ENCODE data around the gene IFFO2. TPM values are rescaled to one million over a fixed set of nuclear protein-coding genes. Genes with fewer than 3 reads are reported as not detected.

IFFO2 gene
- total RNA-seq, 4 donors from 2014 or later = 5.0 to 145 (median 13.6) TPM

DNA sequence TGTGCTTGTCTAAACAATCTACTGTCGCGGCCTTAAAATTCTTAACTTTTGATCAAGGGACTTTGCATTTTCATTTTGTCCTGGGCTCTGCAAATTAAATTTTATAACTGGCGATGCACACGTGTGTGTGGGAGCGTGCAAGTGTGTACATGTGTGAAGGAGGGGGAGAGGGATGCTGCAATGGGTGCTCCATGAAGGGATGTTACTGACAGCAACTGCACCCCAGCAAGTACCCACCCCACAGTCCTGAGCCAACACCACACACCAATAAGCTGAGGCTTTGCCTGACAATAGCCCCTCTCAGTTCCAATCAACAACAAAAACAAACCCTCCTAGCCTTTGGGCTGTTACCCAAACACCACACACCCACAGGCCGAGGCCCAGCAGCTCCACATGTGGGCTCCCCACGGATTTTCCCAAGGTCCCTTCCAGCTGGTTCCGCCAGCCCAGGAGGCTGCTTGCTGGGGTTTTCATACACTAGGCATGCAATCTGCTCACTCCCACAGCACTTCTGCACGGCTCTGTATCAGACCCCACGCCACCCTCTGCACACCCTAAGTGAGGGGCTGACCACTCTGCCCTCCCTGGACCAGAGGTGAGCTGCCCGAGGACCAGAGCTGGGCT lies 32.8 kb upstream of the IFFO2 start:
- no peaks in the 10 kb centered on the region for H3K4me1 ChIP-seq
- no peak overlapping the region for H3K27ac ChIP-seq
- intact Hi-C loops (cut with DNase I; ENCODE audit: low total_unique reads) = no loop called here
- H3K36me3 ChIP-seq = no peaks in the 10 kb centered on the region
- WGBS, 2 donors (ENCODE audit: low coverage in 1 of 2) = 88 to 90% methylated on average over 5 to 11 of the region's 11 CpGs
- no peak for TF ChIP-seq POLR2A (IDR thresholded peaks at IDR 0.05)
- TF ChIP-seq POLR2AphosphoS5 (IDR thresholded peaks at IDR 0.05) = no peak
- TF ChIP-seq EP300 (IDR thresholded peaks at IDR 0.05; ENCODE audit: low read depth) = no peak
- TF ChIP-seq, protein P1, sequence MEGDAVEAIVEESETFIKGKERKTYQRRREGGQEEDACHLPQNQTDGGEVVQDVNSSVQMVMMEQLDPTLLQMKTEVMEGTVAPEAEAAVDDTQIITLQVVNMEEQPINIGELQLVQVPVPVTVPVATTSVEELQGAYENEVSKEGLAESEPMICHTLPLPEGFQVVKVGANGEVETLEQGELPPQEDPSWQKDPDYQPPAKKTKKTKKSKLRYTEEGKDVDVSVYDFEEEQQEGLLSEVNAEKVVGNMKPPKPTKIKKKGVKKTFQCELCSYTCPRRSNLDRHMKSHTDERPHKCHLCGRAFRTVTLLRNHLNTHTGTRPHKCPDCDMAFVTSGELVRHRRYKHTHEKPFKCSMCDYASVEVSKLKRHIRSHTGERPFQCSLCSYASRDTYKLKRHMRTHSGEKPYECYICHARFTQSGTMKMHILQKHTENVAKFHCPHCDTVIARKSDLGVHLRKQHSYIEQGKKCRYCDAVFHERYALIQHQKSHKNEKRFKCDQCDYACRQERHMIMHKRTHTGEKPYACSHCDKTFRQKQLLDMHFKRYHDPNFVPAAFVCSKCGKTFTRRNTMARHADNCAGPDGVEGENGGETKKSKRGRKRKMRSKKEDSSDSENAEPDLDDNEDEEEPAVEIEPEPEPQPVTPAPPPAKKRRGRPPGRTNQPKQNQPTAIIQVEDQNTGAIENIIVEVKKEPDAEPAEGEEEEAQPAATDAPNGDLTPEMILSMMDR (IDR thresholded peaks at IDR 0.05) = no peak
- H3K9me3 ChIP-seq = no peaks in the 10 kb centered on the region
- no peak for DNase-seq
- in situ Hi-C loops (cut with MboI; ENCODE audit: low pct_ligation_motif_present in 1 of 4, low pct_unique_long_range_greater_than_20kb in 1 of 4, low sequenced_read_pairs in 3 of 4) = no loop called here
- no peaks in the 10 kb centered on the region for H3K27me3 ChIP-seq
- H3K4me3 ChIP-seq = no peak overlapping the region

DNA sequence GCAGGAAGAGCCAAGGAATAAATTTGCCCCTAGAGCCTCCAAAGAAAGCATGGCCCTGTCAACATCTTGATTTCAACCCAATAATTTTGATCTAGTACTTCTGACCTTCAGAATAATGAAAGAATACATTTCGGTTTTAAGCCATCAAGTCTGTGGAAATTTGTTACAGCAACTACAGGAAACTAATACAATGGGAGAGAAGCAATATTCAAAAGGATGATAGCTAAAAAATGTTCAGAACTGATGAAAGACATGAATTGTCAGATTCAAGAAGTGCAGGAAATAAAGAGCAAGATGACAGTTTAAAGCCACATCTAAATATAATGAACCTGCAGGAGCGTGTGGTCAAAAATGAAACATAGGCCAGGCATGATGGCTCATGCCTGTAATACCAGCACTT lies 24.8 kb upstream of the IFFO2 start:
- TF ChIP-seq, protein P1 (IDR thresholded peaks at IDR 0.05) = no peak
- TF ChIP-seq POLR2A (IDR thresholded peaks at IDR 0.05) (no peak), EP300 (IDR thresholded peaks at IDR 0.05; ENCODE audit: low read depth) (no peak), POLR2AphosphoS5 (IDR thresholded peaks at IDR 0.05) (no peak)
- in situ Hi-C loops (cut with MboI; ENCODE audit: low pct_ligation_motif_present in 1 of 4, low pct_unique_long_range_greater_than_20kb in 1 of 4, low sequenced_read_pairs in 3 of 4) (no loop called here), intact Hi-C loops (cut with DNase I; ENCODE audit: low total_unique reads) (no loop called here)
- Histone ChIP-seq H3K4me3 (no peak overlapping the region), H3K4me1 (no peaks in the 10 kb centered on the region), H3K27ac (no peak overlapping the region), H3K36me3 (no peaks in the 10 kb centered on the region), H3K27me3 (no peaks in the 10 kb centered on the region), H3K9me3 (peaks cover 0 to 3% of the 10 kb centered on the region in 2 donors)
- DNase-seq = no peak
- 80 to 86% methylated on average over 1 to 2 of the region's 2 CpGs for WGBS, 2 donors (ENCODE audit: low coverage in 1 of 2)

DNA sequence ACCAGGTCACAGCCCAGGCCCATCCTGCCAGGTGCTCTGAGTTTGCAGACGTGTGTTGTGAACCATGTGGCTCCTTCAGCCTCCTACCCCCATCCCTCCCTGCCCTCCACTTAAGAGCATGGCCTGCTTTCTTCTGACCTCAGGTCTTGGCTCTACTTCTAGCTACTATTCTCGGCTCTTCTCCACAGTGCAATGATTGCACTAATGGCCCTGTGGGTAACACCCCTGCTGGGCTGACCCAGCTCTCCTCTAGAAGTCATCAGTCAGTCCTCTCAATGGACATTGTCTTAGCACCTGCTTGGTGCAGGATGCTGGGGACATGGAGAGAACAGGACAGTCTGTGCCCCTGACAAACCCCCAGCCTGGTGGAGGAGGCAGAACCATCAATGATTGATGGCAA lies 22.2 kb upstream of the IFFO2 start:
- TF ChIP-seq POLR2AphosphoS5 (IDR thresholded peaks at IDR 0.05) (no peak), EP300 (IDR thresholded peaks at IDR 0.05; ENCODE audit: low read depth) (no peak), POLR2A (IDR thresholded peaks at IDR 0.05) (no peak)
- TF ChIP-seq, protein P1 (IDR thresholded peaks at IDR 0.05) = no peak
- no peak overlapping the region for H3K27ac ChIP-seq
- H3K27me3 ChIP-seq = no peaks in the 10 kb centered on the region
- H3K36me3 ChIP-seq = no peaks in the 10 kb centered on the region
- no peak overlapping the region for H3K4me3 ChIP-seq
- WGBS, 2 donors (ENCODE audit: low coverage in 1 of 2) = 68% methylated on average over 2 of the region's 2 CpGs; no CpG with 5 or more reads in 1 of the 2 donors
- no peak for DNase-seq
- intact Hi-C loops (cut with DNase I; ENCODE audit: low total_unique reads) = no loop called here
- peaks cover 0 to 3% of the 10 kb centered on the region in 2 donors for H3K9me3 ChIP-seq
- no peaks in the 10 kb centered on the region for H3K4me1 ChIP-seq
- in situ Hi-C loops (cut with MboI; ENCODE audit: low pct_ligation_motif_present in 1 of 4, low pct_unique_long_range_greater_than_20kb in 1 of 4, low sequenced_read_pairs in 3 of 4) = loop anchor here in 1 of 4 donors (10.0 kb wide), 1 partner anchor 64 kb away; no protein-coding TSS in a partner anchor

DNA sequence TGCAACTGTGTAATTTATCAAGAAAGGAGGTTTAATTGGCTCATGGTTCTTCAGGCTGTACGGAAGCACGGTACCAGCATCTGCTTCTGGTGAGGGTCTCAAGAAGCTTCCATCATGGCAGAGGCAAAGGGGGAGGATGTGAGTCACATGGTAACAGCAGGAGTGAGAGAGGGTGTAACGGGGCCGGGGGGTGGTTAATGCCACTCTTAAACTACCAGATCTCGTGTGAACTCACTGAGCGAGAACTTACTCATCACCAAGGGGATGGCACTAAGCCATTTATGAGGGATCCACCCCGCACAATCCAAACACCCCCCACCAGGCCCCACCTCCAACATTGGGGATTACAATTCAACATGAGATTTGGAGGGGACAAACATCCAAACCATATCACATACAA lies 21.0 kb upstream of the IFFO2 start:
- TF ChIP-seq POLR2A (IDR thresholded peaks at IDR 0.05) = no peak
- TF ChIP-seq, protein P1 (IDR thresholded peaks at IDR 0.05) = no peak
- no peak for TF ChIP-seq EP300 (IDR thresholded peaks at IDR 0.05; ENCODE audit: low read depth)
- no peak for TF ChIP-seq POLR2AphosphoS5 (IDR thresholded peaks at IDR 0.05)
- no peak overlapping the region for H3K4me3 ChIP-seq
- no peak for DNase-seq
- WGBS, 2 donors (ENCODE audit: low coverage in 1 of 2) = 80 to 87% methylated on average over 3 to 7 of the region's 7 CpGs
- peaks cover 0 to 3% of the 10 kb centered on the region in 2 donors for H3K9me3 ChIP-seq
- no peaks in the 10 kb centered on the region for H3K27me3 ChIP-seq
- intact Hi-C loops (cut with DNase I; ENCODE audit: low total_unique reads) (no loop called here), in situ Hi-C loops (cut with MboI; ENCODE audit: low pct_ligation_motif_present in 1 of 4, low pct_unique_long_range_greater_than_20kb in 1 of 4, low sequenced_read_pairs in 3 of 4) (loop anchor here in 1 of 4 donors (10.0 kb wide), 1 partner anchor 63 kb away; no protein-coding TSS in a partner anchor)
- peaks cover 0 to 7% (median 0%) of the 10 kb centered on the region in 4 donors for H3K4me1 ChIP-seq
- H3K27ac ChIP-seq = no peak overlapping the region
- no peaks in the 10 kb centered on the region for H3K36me3 ChIP-seq

All from transverse colon (tissue), 4 donors.